Urinary bladder (tissue), 4 donors: ENCODE results near the gene ZNF311. TPM values are rescaled to one million over a fixed set of nuclear protein-coding genes. Genes with fewer than 3 reads are reported as not detected.

ENCODE experiments used
- DNase-seq: peaks from one replicate; pipeline ENCODE4 v3.0.0-alpha.2; 2015; ENCODE audit errors: extremely low spot score
- H3K27ac ChIP-seq: one replicate; pipeline ENCODE4 v1.5.1; 2013; ENCODE audit warnings: low read depth, mild to moderate bottlenecking, moderate library complexity
- H3K36me3 ChIP-seq: one replicate; pipeline ENCODE4 v1.6.1; 2013; ENCODE audit warnings: mild to moderate bottlenecking, moderate library complexity; ENCODE audit not compliant: insufficient read depth
- H3K4me1 ChIP-seq: one replicate; pipeline ENCODE4 v1.6.1; 2013; ENCODE audit warnings: mild to moderate bottlenecking, moderate library complexity; ENCODE audit not compliant: insufficient read depth
- H3K4me3 ChIP-seq: one replicate; pipeline ENCODE4 v1.5.1; 2013; ENCODE audit warnings: low read depth, low read length
- WGBS: extraction: QIAGEN DNeasy Blood & Tissue Kit; methylation state at CpG from one replicate; pipeline ENCODE4 v1.1.7; 2013; 5-methylcytosine and 5-hydroxymethylcytosine counted together
- polyA plus RNA-seq: library from polyadenylated mRNA; stranded (reverse); fragments of 200-250 nt; gene quantifications from one replicate; pipeline ENCODE4 v1.2.3, GENCODE V29; 2013
- total RNA-seq: library from RNA; depleted of rRNA; stranded (reverse); fragments of >200 nt; gene quantifications from one replicate; pipeline ENCODE4 v1.2.3, GENCODE V29; 2014
- donor health status: healthy with polysubstance abuse.
- donor health status: healthy.

ZNF311 gene
- 3.2 TPM for total RNA-seq
- polyA plus RNA-seq: 1.3 TPM

DNA sequence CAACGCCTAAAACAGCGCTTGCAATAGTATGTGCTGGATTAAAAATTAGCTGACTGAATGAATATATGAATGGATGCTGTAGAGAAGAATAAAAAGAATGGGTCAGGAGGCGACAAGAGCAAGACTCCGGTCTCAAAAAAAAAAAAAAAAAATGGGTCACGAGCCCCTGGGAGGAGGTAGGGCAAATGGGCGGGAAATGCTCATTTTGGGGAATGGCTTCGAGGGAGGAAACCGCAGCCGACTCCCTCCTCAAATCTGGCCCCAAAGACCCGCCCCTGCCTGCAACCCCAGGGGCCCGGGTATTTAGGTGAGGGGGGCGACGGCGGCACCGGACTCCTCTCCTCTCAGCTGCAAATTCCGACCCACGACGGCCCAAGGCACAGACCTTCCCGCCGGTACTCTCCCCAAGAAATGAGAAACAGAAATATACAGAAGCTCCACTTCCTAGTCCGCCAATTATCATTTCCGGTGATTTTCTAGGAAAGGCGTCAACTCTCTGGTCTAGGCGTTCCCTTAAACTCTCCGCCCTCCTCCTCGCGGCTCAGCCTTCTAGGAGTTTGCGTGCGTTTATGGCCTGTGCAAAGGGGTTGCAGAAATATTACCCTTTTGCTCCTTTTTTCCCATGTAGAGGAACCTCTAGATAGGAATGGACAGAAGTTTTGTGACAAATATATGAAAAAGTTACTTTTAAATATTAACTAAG lies at the start of gene ZNF311:
ZNF311 (minus strand) TSS at position 133 of the 703 bp plus-strand sequence. CDS start 1,361 bp downstream, outside the sequence.
- H3K36me3 ChIP-seq: no peaks in the 10 kb centered on the region
- WGBS: 8% methylated on average over 29 of the region's 29 CpGs

DNA sequence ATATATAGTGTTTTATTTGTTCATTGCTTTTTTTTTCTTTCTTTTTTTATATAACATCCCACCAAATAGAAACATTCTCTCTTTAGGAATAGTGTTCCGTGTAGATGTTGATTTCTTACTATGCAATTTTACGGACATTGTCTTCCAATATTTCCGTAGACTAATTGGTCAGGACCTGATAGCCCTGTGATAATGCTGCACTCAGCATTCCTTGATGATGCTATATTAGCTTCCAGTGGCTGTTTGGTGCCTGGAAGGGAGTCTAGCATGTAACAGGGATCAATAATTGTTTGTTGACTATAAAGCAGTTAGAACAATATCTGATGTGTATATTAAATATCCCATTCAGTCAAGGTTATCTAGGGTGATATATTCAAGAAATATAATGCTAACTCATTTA lies 46.6 kb upstream of the ZNF311 start:
- H3K27ac ChIP-seq: no peak overlapping the region
- no peak for DNase-seq
- H3K36me3 ChIP-seq: no peaks in the 10 kb centered on the region
- H3K4me1 ChIP-seq: no peaks in the 10 kb centered on the region
- WGBS: 85% methylated on average over 3 of the region's 3 CpGs
- H3K4me3 ChIP-seq: no peak overlapping the region

More for the DNA sequence above, at the start of gene ZNF311:
- Histone ChIP-seq H3K27ac (peak within 1 kb of the TSS; percentile 32), H3K4me1 (no peaks in the 10 kb centered on the region), H3K4me3 (peak within 1 kb of the TSS; percentile 79)
- peak; percentile 82 for DNase-seq

DNA sequence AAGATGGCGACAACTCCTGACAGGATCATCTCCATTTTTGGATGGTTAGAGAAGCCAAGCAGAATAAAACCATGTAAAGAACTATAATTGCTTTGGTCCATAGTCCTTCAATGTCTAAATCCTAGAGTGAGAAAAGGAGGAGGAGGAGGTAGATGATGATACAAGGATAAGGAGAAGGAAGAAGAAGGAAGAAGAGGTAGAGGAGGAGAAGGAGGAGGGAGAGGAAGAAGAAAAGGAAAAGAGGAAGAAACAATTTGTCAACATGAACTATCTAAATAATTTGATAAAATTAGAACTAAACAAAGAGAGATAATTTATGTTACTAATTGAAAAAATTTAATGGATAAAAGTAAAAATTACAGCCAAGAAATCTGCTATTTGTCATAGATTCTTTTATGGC lies 40.0 kb upstream of the ZNF311 start, which contains the start of gene OR2W1:
OR2W1 (minus strand) TSS at position 101 of the 400 bp plus-strand sequence; CDS start at position 101, 0 bp downstream.
- WGBS: 77% methylated on average over 1 of the region's 1 CpG
- no peaks in the 10 kb centered on the region for H3K4me1 ChIP-seq
- no peak within 1 kb of the TSS for H3K4me3 ChIP-seq
- no peak for DNase-seq
- H3K36me3 ChIP-seq: no peaks in the 10 kb centered on the region
- H3K27ac ChIP-seq: no peak within 1 kb of the TSS

- no peak for DNase-seq
These were observed 30.8 kb upstream of the ZNF311 start for GRCh38 chr6:29035951-29036350.

GRCh38 chr6:29028821-29029220 lies 23.7 kb upstream of the ZNF311 start:
- Histone ChIP-seq H3K4me1 (no peaks in the 10 kb centered on the region), H3K4me3 (no peak overlapping the region), H3K27ac (no peak overlapping the region), H3K36me3 (no peaks in the 10 kb centered on the region)
- WGBS: 90% methylated on average over 13 of the region's 13 CpGs
- DNase-seq: no peak

More at GRCh38 chr6:29035951-29036350, 30.8 kb upstream of the ZNF311 start:
- Histone ChIP-seq H3K27ac (no peak overlapping the region), H3K4me3 (no peak overlapping the region), H3K36me3 (no peaks in the 10 kb centered on the region), H3K4me1 (no peaks in the 10 kb centered on the region)
- WGBS: 91% methylated on average over 24 of the region's 24 CpGs

- no peak overlapping the region for H3K27ac ChIP-seq
- no peak for DNase-seq
- H3K4me3 ChIP-seq: no peak overlapping the region
- 47% methylated on average over 2 of the region's 2 CpGs for WGBS
- H3K36me3 ChIP-seq: no peaks in the 10 kb centered on the region
- no peaks in the 10 kb centered on the region for H3K4me1 ChIP-seq
These were observed 20.9 kb upstream of the ZNF311 start for GRCh38 chr6:29025927-29026585.

- no peak for DNase-seq
- WGBS: 71% methylated on average over 2 of the region's 2 CpGs
- Histone ChIP-seq H3K4me3 (no peak overlapping the region), H3K36me3 (no peaks in the 10 kb centered on the region), H3K27ac (no peak overlapping the region), H3K4me1 (no peaks in the 10 kb centered on the region)
These were observed 16.3 kb upstream of the ZNF311 start for GRCh38 chr6:29021434-29021833.

DNA sequence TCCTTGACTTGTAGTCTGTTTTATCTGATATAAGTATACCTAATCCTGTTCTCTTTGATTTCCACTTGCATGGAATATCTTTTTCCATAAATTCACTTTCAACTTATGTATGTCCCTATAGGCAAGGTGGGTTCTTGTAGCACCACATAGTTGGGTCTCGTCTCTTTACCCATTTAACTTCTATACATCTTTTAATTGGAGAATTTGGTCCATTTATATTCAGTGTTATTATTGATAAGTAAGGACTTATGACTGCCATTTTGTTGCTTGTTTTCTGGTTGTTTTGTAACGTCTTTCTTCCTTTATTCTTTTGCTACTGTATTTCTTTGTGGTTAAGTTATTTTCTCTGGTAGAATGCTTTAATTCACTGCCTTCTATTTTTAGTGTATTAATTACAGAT lies 14.5 kb upstream of the ZNF311 start:
- Histone ChIP-seq H3K27ac (no peak overlapping the region), H3K36me3 (no peaks in the 10 kb centered on the region), H3K4me1 (no peaks in the 10 kb centered on the region), H3K4me3 (no peak overlapping the region)
- WGBS: 60% methylated on average over 2 of the region's 2 CpGs
- DNase-seq: no peak

DNA sequence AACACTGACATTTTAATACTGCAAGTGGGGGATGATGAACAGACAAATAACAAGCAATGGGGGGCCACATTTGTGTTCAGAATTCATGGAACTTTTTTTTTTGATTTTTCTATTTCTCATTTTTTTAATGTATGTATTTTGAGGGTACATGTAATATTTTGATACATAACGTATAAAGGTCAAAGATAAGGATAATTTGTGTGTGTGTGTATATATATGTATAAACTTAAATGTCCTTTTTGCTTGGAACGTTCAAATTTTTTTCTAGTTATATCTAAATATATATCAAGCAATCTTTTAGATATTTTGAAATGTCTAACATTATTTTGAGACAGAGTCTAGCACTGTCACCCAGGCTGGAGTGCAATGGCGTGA lies 12.3 kb upstream of the ZNF311 start:
- H3K36me3 ChIP-seq: no peaks in the 10 kb centered on the region
- no peak overlapping the region for H3K27ac ChIP-seq
- no peak overlapping the region for H3K4me3 ChIP-seq
- no peaks in the 10 kb centered on the region for H3K4me1 ChIP-seq
- WGBS: 30% methylated on average over 3 of the region's 3 CpGs
- no peak for DNase-seq

- DNase-seq: peak; percentile 29
- Histone ChIP-seq H3K36me3 (no peaks in the 10 kb centered on the region), H3K27ac (no peak overlapping the region), H3K4me1 (no peaks in the 10 kb centered on the region), H3K4me3 (peak overlapping the region; percentile 37)
- WGBS: under 1% methylated on average over 41 of the region's 41 CpGs
These were observed 11.7 kb upstream of the ZNF311 start for GRCh38 chr6:29016559-29017427.

GRCh38 chr6:29014729-29015608 lies 9.9 kb upstream of the ZNF311 start:
- WGBS: 44% methylated on average over 79 of the region's 79 CpGs
- Histone ChIP-seq H3K4me1 (no peaks in the 10 kb centered on the region), H3K4me3 (no peak overlapping the region), H3K27ac (no peak overlapping the region), H3K36me3 (no peaks in the 10 kb centered on the region)
- DNase-seq: no peak

DNA sequence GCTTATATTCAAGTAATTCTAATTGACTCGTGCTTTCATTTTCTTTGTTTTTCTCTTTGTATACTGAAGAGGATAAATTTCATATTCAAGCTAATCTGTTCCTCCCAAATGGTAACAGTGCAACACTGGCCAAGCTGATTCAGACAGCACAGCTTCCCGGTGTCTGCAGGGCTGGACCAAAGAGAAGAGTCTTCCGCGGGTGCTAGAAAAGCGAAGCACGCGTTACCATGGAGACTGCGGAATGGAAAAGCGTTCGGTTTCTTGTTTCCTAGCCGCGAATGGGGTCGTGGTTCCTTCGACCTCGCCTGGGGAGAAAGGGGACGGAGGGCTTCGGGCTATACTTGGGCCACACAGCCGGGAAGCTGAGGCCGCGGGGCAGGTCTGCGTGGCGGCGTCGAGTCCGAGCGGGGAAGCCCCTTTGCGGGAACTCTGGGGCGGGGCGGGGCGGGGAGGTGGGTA lies 6.2 kb upstream of the ZNF311 start:
- WGBS: under 1% methylated on average over 30 of the region's 30 CpGs
- DNase-seq: peak; percentile 64
- no peaks in the 10 kb centered on the region for H3K4me1 ChIP-seq
- H3K4me3 ChIP-seq: peak overlapping the region; percentile 52
- H3K36me3 ChIP-seq: no peaks in the 10 kb centered on the region
- no peak overlapping the region for H3K27ac ChIP-seq

DNA sequence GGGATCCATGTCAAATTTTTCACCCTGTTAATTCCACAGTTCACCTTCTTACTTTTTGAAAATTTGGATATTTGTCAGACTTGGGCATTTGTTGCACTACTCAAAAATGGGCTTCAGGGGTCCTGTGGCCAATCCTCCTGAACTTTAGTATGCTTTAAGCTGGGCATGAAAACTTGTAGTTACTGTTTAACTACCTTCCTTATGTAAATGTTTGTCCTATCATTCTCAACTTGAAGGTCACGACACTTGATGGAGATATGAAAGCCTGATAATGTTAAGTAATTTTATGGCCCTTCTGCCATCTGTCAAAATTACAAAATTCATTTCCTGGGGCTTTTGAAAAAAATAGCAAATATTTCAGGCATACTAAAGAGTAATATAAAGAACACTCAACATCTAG lies 4.2 kb upstream of the ZNF311 start:
- DNase-seq: no peak
- no peak overlapping the region for H3K4me3 ChIP-seq
- H3K27ac ChIP-seq: no peak overlapping the region
- 62% methylated on average over 1 of the region's 1 CpG for whole genome bisulfite sequencing
- no peaks in the 10 kb centered on the region for H3K36me3 ChIP-seq
- no peaks in the 10 kb centered on the region for H3K4me1 ChIP-seq
